GM06990 (cell line): Measurements from ENCODE around the gene TTLL10.

Experiments used
- DNase-seq: peaks from one replicate; pipeline ENCODE4 v3.0.0-alpha.2; 2011; ENCODE audit not compliant: insufficient read length; ENCODE audit errors: extremely low read depth
- H3K27me3 ChIP-seq: replicated peaks from 2 replicates; pipeline ENCODE4 v1.6.0; 2011; ENCODE audit warnings: low read length; ENCODE audit not compliant: control insufficient read depth, insufficient read depth
- H3K36me3 ChIP-seq: 2 replicates; pipeline ENCODE4 v1.5.1; 2011; ENCODE audit warnings: low read length; ENCODE audit not compliant: control insufficient read depth, insufficient read depth
- H3K4me3 ChIP-seq: replicated peaks from 2 replicates; pipeline ENCODE4 v1.5.1; 2011; ENCODE audit warnings: low read depth, mild to moderate bottlenecking, control low read depth, low read length
- TF ChIP-seq, protein P1 (sequence below): IDR thresholded peaks from 2 replicates; pipeline ENCODE4 v1.5.1; 2011; ENCODE audit warnings: low read length, control low read depth, mild to moderate bottlenecking, inconsistent platforms; ENCODE audit not compliant: insufficient read depth, poor library complexity, severe bottlenecking

The TTLL10 gene

DNA sequence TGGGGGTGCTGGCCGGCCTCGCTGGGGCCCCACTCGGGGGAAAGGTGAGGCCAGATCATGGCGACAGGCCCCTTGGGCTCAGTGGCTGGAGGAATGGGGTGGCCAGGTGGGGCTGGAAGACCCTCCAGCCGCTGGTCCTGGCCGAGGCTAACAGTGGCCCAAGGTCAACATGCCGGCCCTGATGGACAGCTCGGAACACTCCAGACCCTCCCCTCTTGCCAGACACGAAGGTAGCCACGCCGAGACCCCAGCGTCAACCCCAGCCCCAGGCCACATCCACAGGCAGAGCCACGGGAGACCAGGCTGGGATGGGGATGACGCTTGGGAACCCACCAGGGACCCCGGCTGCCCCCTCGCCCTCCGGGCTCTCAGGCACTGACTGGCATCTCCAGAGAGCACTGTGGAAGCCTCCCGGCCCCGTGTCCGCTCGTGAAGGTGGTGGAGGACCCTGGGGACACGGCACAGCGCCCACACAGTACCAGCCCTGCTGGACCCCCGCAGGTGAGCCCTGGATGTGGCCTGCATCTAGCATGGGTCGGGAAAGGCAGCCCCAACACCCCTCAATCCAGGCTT lies 73.7 kb downstream of the TTLL10 start:
- no peak for DNase-seq
- no peaks in the 10 kb centered on the region; the same call in 1 of the 2 replicates for H3K27me3 ChIP-seq
- no peak overlapping the region for H3K4me3 ChIP-seq
- no peaks in the 10 kb centered on the region for H3K36me3 ChIP-seq
- TF ChIP-seq, protein P1, sequence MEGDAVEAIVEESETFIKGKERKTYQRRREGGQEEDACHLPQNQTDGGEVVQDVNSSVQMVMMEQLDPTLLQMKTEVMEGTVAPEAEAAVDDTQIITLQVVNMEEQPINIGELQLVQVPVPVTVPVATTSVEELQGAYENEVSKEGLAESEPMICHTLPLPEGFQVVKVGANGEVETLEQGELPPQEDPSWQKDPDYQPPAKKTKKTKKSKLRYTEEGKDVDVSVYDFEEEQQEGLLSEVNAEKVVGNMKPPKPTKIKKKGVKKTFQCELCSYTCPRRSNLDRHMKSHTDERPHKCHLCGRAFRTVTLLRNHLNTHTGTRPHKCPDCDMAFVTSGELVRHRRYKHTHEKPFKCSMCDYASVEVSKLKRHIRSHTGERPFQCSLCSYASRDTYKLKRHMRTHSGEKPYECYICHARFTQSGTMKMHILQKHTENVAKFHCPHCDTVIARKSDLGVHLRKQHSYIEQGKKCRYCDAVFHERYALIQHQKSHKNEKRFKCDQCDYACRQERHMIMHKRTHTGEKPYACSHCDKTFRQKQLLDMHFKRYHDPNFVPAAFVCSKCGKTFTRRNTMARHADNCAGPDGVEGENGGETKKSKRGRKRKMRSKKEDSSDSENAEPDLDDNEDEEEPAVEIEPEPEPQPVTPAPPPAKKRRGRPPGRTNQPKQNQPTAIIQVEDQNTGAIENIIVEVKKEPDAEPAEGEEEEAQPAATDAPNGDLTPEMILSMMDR = no peak
